Stimulated activated CD4-positive, alpha-beta T cell treated with anti-CD3 and anti-CD28 coated beads, Interleukin-1b, Interleukin-23, amount 100 ng/mL, for 4 hours (primary cell): Measurements from ENCODE around the gene TPPP2.

ENCODE experiments used
- DNase-seq, 2 donors: peaks; one replicate each; pipeline ENCODE4 v3.0.0-alpha.2; 2020; ENCODE audit warnings: low read depth in 2 of 2

TPPP2 gene

GRCh38 chr14:21075719-21076437 is 45.9 kb downstream of the TPPP2 start:
- DNase-seq = no peak

GRCh38 chr14:21077672-21078071 is 47.7 kb downstream of the TPPP2 start:
- no peak for DNase-seq

GRCh38 chr14:21078287-21078686 is 48.3 kb downstream of the TPPP2 start:
- no peak for DNase-seq

GRCh38 chr14:21078726-21079125 is 48.7 kb downstream of the TPPP2 start:
- DNase-seq = no peak

- DNase-seq = no peak
Observed at GRCh38 chr14:21081521-21082142, 51.6 kb downstream of the TPPP2 start.
